Panc1 (cell line): ENCODE results near the gene FMNL3. TPM values are rescaled to one million over a fixed set of nuclear protein-coding genes. Genes with fewer than 3 reads are reported as not detected.

Source experiments
- ATAC-seq: fragments of 200-7000 bp; cut with Tn5 transposase; 2 replicates; pipeline ENCODE4 v1.9.1; 2020; ENCODE audit warnings: mild to moderate bottlenecking, moderate library complexity
- BruUV-seq: library from RNA; stranded (reverse); fragments of 400-500 nt; replicated peaks from 2 replicates; lab custom pipeline; 2021; lab: Mats Ljungman, UMichigan
- CTCF ChIA-PET: fragments of 300-600 bp; sonication (Branson Sonifier 250); formaldehyde crosslinking; loops from one replicate; lab custom pipeline; 2022; ENCODE audit warnings: antibody characterized with exemption; lab: Charles Lee
- POLR2A ChIA-PET: fragments of 300-600 bp; sonication (Branson Sonifier 250); formaldehyde crosslinking; loops from one replicate; lab custom pipeline; 2022; ENCODE audit warnings: antibody characterized with exemption; lab: Charles Lee
- DNase-seq: peaks from one replicate; pipeline ENCODE4 v3.0.0-alpha.2; 2010; ENCODE audit warnings: low read depth, low spot score
- H3K27ac ChIP-seq: 2 replicates; pipeline ENCODE4 v1.5.1; 2011; ENCODE audit warnings: mild to moderate bottlenecking, low read length, inconsistent platforms
- H3K27me3 ChIP-seq: fragments of 200-500 bp; sonication (Bioruptor generic); 2 replicates; pipeline ENCODE4 v1.6.0; 2014; ENCODE audit warnings: low read length, inconsistent platforms; ENCODE audit not compliant: control insufficient read depth, insufficient read depth
- H3K36me3 ChIP-seq: fragments of 200-500 bp; sonication (Bioruptor generic); 2 replicates; pipeline ENCODE4 v1.5.1; 2014; ENCODE audit warnings: inconsistent platforms, mild to moderate bottlenecking, low read length, moderate library complexity; ENCODE audit not compliant: control insufficient read depth, insufficient read depth
- H3K4me1 ChIP-seq: 2 replicates; pipeline ENCODE4 v1.5.1; 2011; ENCODE audit warnings: inconsistent platforms, mild to moderate bottlenecking, low read length, moderate library complexity; ENCODE audit not compliant: control insufficient read depth, insufficient read depth
- H3K4me3 ChIP-seq, 2 experiments: 2 replicates each; pipeline ENCODE4 v1.5.1; 2011 to 2012; ENCODE audit warnings: low read depth in 2 of 2, low read length in 2 of 2, mild to moderate bottlenecking in 2 of 2, inconsistent platforms in 1 of 2, moderate library complexity in 1 of 2
- H3K9me3 ChIP-seq: fragments of 200-500 bp; sonication (Bioruptor generic); 2 replicates; pipeline ENCODE4 v1.5.1; 2014; ENCODE audit warnings: low read depth, mild to moderate bottlenecking, inconsistent platforms, low read length, moderate library complexity; ENCODE audit not compliant: control insufficient read depth, insufficient read depth
- CTCF ChIP-seq: fragments of 450-650 bp; IDR thresholded peaks from 2 replicates; pipeline ENCODE4 v1.5.1; 2017; ENCODE audit warnings: mild to moderate bottlenecking
- POLR2AphosphoS5 ChIP-seq: IDR thresholded peaks from 2 replicates; pipeline ENCODE4 v1.6.1; 2012; ENCODE audit warnings: mild to moderate bottlenecking, low read depth, low read length, moderate library complexity
- REST ChIP-seq, 2 experiments: IDR thresholded peaks; 2 replicates each; pipeline ENCODE4 v1.6.1; 2011 to 2012; ENCODE audit warnings: low read depth in 2 of 2, control low read depth in 1 of 2, low read length in 1 of 2, mild to moderate bottlenecking in 1 of 2, moderate library complexity in 1 of 2; ENCODE audit not compliant: insufficient read depth in 1 of 2
- SIN3A ChIP-seq: IDR thresholded peaks from 2 replicates; pipeline ENCODE4 v1.6.1; 2012; ENCODE audit warnings: low read depth, mild to moderate bottlenecking, low read length, moderate library complexity, borderline replicate concordance; ENCODE audit not compliant: insufficient read depth
- TCF7L2 ChIP-seq: IDR thresholded peaks from 2 replicates; pipeline ENCODE4 v1.6.1; 2011; ENCODE audit warnings: mild to moderate bottlenecking, low read depth, low read length, inconsistent platforms
- in situ Hi-C: cut with HindIII; loops from 2 replicates; pipeline ENCODE4 v1.10.0; 2016; ENCODE audit warnings: low sequenced_read_pairs, low pct_unique_long_range_greater_than_20kb
- intact Hi-C: fragments of 100-400 bp; cut with micrococcal nuclease; formaldehyde crosslinking; loops from one replicate; pipeline ENCODE4 v1.10.0; 2022; ENCODE audit not compliant: unreplicated experiment
- total RNA-seq: library from RNA; stranded (reverse); gene quantifications from one replicate; pipeline ENCODE4 v1.2.1, GENCODE V29; 2021; ENCODE audit not compliant: unreplicated experiment

The FMNL3 gene
- total RNA-seq, 1 experiment from 2014 or later, result 25.7 TPM

GRCh38 chr12:49687941-49688340 is 19.3 kb downstream of the FMNL3 start:
- TF ChIP-seq SIN3A (no peak), CTCF (no peak), REST (IDR thresholded peaks at IDR 0.05; ENCODE audit: insufficient read depth in 1 of 2, low read depth in 2 of 2, low read length in 1 of 2) (no peak), POLR2AphosphoS5 (no peak), TCF7L2 (no peak)
- BruUV-seq, result no TSS peak
- no peaks in the 10 kb centered on the region for H3K4me1 ChIP-seq
- H3K9me3 ChIP-seq, result no peaks in the 10 kb centered on the region
- H3K36me3 ChIP-seq, result no peaks in the 10 kb centered on the region
- H3K4me3 ChIP-seq, result no peak overlapping the region
- POLR2A ChIA-PET, result interaction anchor here (0.5 to 0.6 kb wide), 2 partner anchors 30 to 108 kb away, joined by 3 to 5 read pairs; no protein-coding TSS in a partner anchor
- CTCF ChIA-PET, result no interaction called here
- in situ Hi-C loops (no loop called here), intact Hi-C loops (no loop called here)
- DNase-seq (no peak), ATAC-seq (peak; percentile 56; the same call in 1 of the 2 replicates)
- H3K27me3 ChIP-seq, result no peaks in the 10 kb centered on the region
- H3K27ac ChIP-seq, result no peak overlapping the region

- in situ Hi-C loops, result no loop called here
- no TSS peak for BruUV-seq
- no peaks in the 10 kb centered on the region for H3K4me1 ChIP-seq
Observed at GRCh38 chr12:49684310-49684854, 22.8 kb downstream of the FMNL3 start.

More at GRCh38 chr12:49684310-49684854, 22.8 kb downstream of the FMNL3 start:
- H3K9me3 ChIP-seq, result no peaks in the 10 kb centered on the region
- POLR2A ChIA-PET, result no interaction called here
- H3K27ac ChIP-seq, result no peak overlapping the region
- no peak overlapping the region for H3K4me3 ChIP-seq
- no peak for ATAC-seq
- H3K27me3 ChIP-seq, result no peaks in the 10 kb centered on the region
- TF ChIP-seq CTCF, result no peak
- TF ChIP-seq REST (IDR thresholded peaks at IDR 0.05; ENCODE audit: insufficient read depth in 1 of 2, low read depth in 2 of 2, low read length in 1 of 2), result no peak
- no peak for TF ChIP-seq TCF7L2
- no peak for TF ChIP-seq POLR2AphosphoS5
- no peak for TF ChIP-seq SIN3A
- no peaks in the 10 kb centered on the region for H3K36me3 ChIP-seq
- DNase-seq, result no peak
- intact Hi-C loops, result no loop called here
- CTCF ChIA-PET, result no interaction called here
